MCF 10A (cell line): ENCODE measurements around the gene CLDN16. TPM values are rescaled to one million over a fixed set of nuclear protein-coding genes. Genes with fewer than 3 reads are reported as not detected.
A peak's percentile ranks its signal among the peaks of the same experiment; 100 is the strongest.

Source experiments
- BruUV-seq: library from RNA; stranded (reverse); fragments of 400-500 nt; replicated peaks from 2 replicates; lab custom pipeline; 2021; lab: Mats Ljungman, UMichigan
- CTCF ChIA-PET: fragments of 300-600 bp; sonication (Branson Sonifier 250); formaldehyde crosslinking; extraction: SDS; loops from one replicate; lab custom pipeline; 2021; ENCODE audit warnings: antibody characterized with exemption, inconsistent platforms; lab: Yijun Ruan, JAX
- POLR2A ChIA-PET: fragments of 300-600, 350-650 bp; sonication (Branson Sonifier 250); formaldehyde crosslinking; extraction: SDS; loops from one replicate; lab custom pipeline; 2020; ENCODE audit warnings: antibody characterized with exemption, inconsistent platforms; lab: Yijun Ruan, JAX
- DNase-seq: peaks from one replicate; pipeline ENCODE4 v3.0.0-alpha.2; 2018; ENCODE audit not compliant: unreplicated experiment
- H3K27ac Mint-ChIP-seq: one replicate; pipeline ENCODE4 v1.8.0; 2022; ENCODE audit warnings: mild to moderate bottlenecking, low read depth, mixed read lengths; ENCODE audit not compliant: unreplicated experiment
- H3K27me3 Mint-ChIP-seq: one replicate; pipeline ENCODE4 v1.8.0; 2022; ENCODE audit warnings: mixed read lengths; ENCODE audit not compliant: insufficient read depth, unreplicated experiment
- H3K36me3 Mint-ChIP-seq: one replicate; pipeline ENCODE4 v1.8.0; 2022; ENCODE audit warnings: mild to moderate bottlenecking, moderate library complexity, mixed read lengths; ENCODE audit not compliant: insufficient read depth, unreplicated experiment
- H3K4me1 Mint-ChIP-seq: one replicate; pipeline ENCODE4 v1.8.0; 2022; ENCODE audit warnings: mixed read lengths; ENCODE audit not compliant: insufficient read depth, unreplicated experiment
- H3K4me3 Mint-ChIP-seq: one replicate; pipeline ENCODE4 v1.8.0; 2022; ENCODE audit warnings: mild to moderate bottlenecking, moderate library complexity, mixed read lengths; ENCODE audit not compliant: unreplicated experiment
- H3K9me3 Mint-ChIP-seq: one replicate; pipeline ENCODE4 v1.8.0; 2022; ENCODE audit warnings: mixed read lengths; ENCODE audit not compliant: unreplicated experiment
- intact Hi-C: fragments of 100-400 bp; cut with micrococcal nuclease; formaldehyde crosslinking; loops from 2 replicates; pipeline ENCODE4 v1.14.1; 2022
- total RNA-seq: library from RNA; stranded (reverse); gene quantifications from 2 replicates; pipeline ENCODE4 v1.2.3, GENCODE V29; 2022
- TF ChIP-seq, protein P1 (sequence below): fragments of 200-600 bp; IDR thresholded peaks from one replicate; pipeline ENCODE4 v1.8.0; 2022; ENCODE audit warnings: antibody characterized with exemption, mild to moderate bottlenecking; ENCODE audit not compliant: unreplicated experiment

The CLDN16 gene
- total RNA-seq, 1 experiment from 2014 or later = 0.23 TPM

DNA sequence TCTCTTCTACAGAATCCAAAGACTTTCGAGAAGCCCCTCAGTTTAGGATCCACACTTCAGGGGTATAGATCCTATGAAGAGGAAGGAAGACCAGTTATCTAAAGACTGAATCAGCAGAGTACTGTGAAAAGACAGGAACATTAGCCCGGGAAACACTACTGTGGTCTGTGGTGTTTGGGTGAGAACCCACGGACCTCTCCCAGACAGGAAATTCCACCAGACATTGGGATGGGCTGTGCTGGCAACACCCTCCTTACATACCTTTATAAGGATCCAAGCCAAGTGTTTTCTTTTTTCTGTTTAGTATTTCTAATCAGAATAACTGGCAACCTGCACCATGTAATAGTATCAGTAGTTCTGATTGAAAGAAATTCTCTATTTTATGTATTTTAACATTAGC is 47.7 kb downstream of the CLDN16 start:
- Mint-ChIP-seq H3K36me3 (no peaks in the 10 kb centered on the region), H3K27ac (peak overlapping the region; percentile 29), H3K4me3 (no peak overlapping the region), H3K27me3 (no peaks in the 10 kb centered on the region), H3K4me1 (peaks cover 18% of the 10 kb centered on the region), H3K9me3 (peaks cover 18% of the 10 kb centered on the region)
- intact Hi-C loops = no loop called here
- DNase-seq = no peak
- ChIA-PET POLR2A (no interaction called here), CTCF (no interaction called here)
- TF ChIP-seq, protein P1, sequence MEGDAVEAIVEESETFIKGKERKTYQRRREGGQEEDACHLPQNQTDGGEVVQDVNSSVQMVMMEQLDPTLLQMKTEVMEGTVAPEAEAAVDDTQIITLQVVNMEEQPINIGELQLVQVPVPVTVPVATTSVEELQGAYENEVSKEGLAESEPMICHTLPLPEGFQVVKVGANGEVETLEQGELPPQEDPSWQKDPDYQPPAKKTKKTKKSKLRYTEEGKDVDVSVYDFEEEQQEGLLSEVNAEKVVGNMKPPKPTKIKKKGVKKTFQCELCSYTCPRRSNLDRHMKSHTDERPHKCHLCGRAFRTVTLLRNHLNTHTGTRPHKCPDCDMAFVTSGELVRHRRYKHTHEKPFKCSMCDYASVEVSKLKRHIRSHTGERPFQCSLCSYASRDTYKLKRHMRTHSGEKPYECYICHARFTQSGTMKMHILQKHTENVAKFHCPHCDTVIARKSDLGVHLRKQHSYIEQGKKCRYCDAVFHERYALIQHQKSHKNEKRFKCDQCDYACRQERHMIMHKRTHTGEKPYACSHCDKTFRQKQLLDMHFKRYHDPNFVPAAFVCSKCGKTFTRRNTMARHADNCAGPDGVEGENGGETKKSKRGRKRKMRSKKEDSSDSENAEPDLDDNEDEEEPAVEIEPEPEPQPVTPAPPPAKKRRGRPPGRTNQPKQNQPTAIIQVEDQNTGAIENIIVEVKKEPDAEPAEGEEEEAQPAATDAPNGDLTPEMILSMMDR = no peak
- BruUV-seq = no TSS peak

DNA sequence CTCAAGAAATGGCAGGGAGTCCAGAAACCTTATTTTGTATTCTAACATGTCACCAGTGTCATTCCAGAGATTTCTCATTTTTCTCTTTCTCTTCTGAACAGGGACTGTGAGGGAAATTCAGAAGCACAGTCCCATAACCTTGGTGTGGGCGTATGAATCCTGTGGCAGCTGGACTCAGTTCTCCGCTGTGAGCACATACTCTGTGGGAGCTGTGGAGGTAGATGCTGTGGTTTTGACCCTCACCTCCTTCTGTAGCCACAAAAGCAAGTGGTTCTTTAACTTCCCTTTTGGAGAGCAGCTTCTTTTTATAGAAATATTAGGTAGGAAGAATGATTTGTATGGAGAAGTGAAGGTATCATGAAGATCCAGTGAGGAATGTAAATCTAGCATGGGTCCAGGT is 48.4 kb downstream of the CLDN16 start:
- Mint-ChIP-seq H3K9me3 (peaks cover 18% of the 10 kb centered on the region), H3K4me1 (peaks cover 18% of the 10 kb centered on the region), H3K4me3 (no peak overlapping the region), H3K36me3 (no peaks in the 10 kb centered on the region), H3K27ac (no peak overlapping the region), H3K27me3 (no peaks in the 10 kb centered on the region)
- ChIA-PET CTCF (interaction anchor here (0.5 to 0.7 kb wide), 2 partner anchors 46 to 81 kb away, joined by 3 to 4 read pairs; no protein-coding TSS in a partner anchor), POLR2A (interaction anchor here (0.8 kb wide), 1 partner anchor 80 kb away, joined by 3 read pairs; no protein-coding TSS in a partner anchor)
- no TSS peak for BruUV-seq
- intact Hi-C loops = no loop called here
- TF ChIP-seq, protein P1 = no peak
- DNase-seq = no peak

DNA sequence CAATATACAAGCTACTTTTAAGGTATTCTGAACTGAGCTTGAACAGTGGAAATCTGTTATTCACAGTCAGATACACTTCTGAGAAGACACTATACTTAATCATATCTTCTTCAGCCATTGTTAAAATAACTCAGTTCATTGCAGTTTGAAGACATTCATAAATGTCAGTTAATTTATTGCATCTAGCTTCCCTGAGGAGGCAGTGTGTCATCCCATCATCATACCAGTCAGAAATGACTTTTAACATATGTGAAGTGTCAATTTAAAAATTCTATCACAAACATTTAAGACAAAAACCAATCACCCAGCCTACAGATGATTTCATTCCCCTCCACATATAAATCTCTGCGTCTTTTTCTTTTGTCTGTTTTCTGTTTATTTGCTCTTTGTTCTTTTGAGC is 54.3 kb downstream of the CLDN16 start:
- intact Hi-C loops = loop anchor here (2.0 to 5.0 kb wide), 3 partner anchors 120 to 480 kb away; partner anchors contain the start of gene CLDN1

DNA sequence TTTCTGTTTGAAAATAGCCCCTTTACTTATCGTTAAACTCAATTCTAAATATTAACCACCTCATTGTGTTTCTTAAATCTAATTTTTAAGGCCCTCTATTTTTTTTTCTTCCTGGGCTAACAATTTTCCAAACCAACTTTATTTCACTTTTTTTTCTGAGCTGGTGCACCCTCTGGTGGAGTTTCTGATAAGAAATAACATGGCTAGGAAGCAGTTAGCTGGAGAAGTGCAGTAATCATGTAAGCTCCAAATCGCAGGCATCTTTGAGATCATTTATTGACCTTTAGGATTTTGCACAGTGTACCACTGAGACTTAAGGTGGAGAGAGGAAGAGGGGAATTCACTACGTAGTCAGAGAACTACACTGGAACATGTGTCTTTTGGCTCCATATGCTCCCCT is 55.3 kb downstream of the CLDN16 start:
- Mint-ChIP-seq H3K27ac (no peak overlapping the region), H3K4me1 (no peaks in the 10 kb centered on the region), H3K27me3 (no peaks in the 10 kb centered on the region), H3K9me3 (no peaks in the 10 kb centered on the region), H3K4me3 (no peak overlapping the region), H3K36me3 (no peaks in the 10 kb centered on the region)
- ChIA-PET CTCF (interaction anchor here (0.7 to 2.1 kb wide), 13 partner anchors 18 to 482 kb away, joined by 3 to 7 read pairs (median 4); partner anchors contain the start of gene CLDN1), POLR2A (interaction anchor here (1.0 to 2.0 kb wide), 2 partner anchors 17 to 70 kb away, joined by 3 to 6 read pairs; partner anchors contain the start of gene IL1RAP)
- peak; percentile 30 for DNase-seq
- BruUV-seq = no TSS peak
- TF ChIP-seq, protein P1 = peak; percentile 36
- intact Hi-C loops = loop anchor here (1.0 to 5.0 kb wide), 4 partner anchors 59 to 481 kb away; partner anchors contain the start of gene CLDN1

More for the DNA sequence above, 54.3 kb downstream of the CLDN16 start:
- no peaks in the 10 kb centered on the region for H3K9me3 Mint-ChIP-seq
- CTCF ChIA-PET = interaction anchor here (1.0 to 1.7 kb wide), 3 partner anchors 13 to 479 kb away, joined by 4 to 5 read pairs (median 5); no protein-coding TSS in a partner anchor
- no peak for DNase-seq
- no peaks in the 10 kb centered on the region for H3K27me3 Mint-ChIP-seq
- TF ChIP-seq, protein P1 = no peak
- H3K4me3 Mint-ChIP-seq = no peak overlapping the region
- POLR2A ChIA-PET = interaction anchor here (0.6 to 0.8 kb wide), 2 partner anchors 255 to 608 kb away, joined by 3 to 4 read pairs; no protein-coding TSS in a partner anchor
- no peaks in the 10 kb centered on the region for H3K36me3 Mint-ChIP-seq
- no peak overlapping the region for H3K27ac Mint-ChIP-seq
- BruUV-seq = no TSS peak
- no peaks in the 10 kb centered on the region for H3K4me1 Mint-ChIP-seq
